ENCODE results near the gene NUMBL. TPM values are rescaled to one million over a fixed set of nuclear protein-coding genes. Genes with fewer than 3 reads are reported as not detected.

The NUMBL gene
- total RNA-seq, 2 experiments from 2014 or later: 6.4 to 7.2 TPM

- H3K36me3 Mint-ChIP-seq: peaks cover 23% of the 10 kb centered on the region
- H3K4me3 Mint-ChIP-seq: no peak overlapping the region
- no peak for ATAC-seq
- peaks cover 7% of the 10 kb centered on the region for H3K4me1 Mint-ChIP-seq
- CTCF ChIA-PET: interaction anchor here (0.8 to 1.2 kb wide), 4 partner anchors 43 to 112 kb away, joined by 3 read pairs; partner anchors contain the start of genes ACTMAP and SNRPA
- no peaks in the 10 kb centered on the region for H3K27me3 Mint-ChIP-seq
- no peaks in the 10 kb centered on the region for H3K9me3 Mint-ChIP-seq (ENCODE audit: low read depth)
- H3K27ac Mint-ChIP-seq: no peak overlapping the region
- no peak for DNase-seq
Observed at GRCh38 chr19:40707615-40708014, 17.2 kb upstream of the NUMBL start.

- no peaks in the 10 kb centered on the region for H3K9me3 Mint-ChIP-seq (ENCODE audit: low read depth)
- ATAC-seq (no peak), DNase-seq (no peak)
- CTCF ChIA-PET: no interaction called here
- H3K4me3 Mint-ChIP-seq: no peak overlapping the region
- H3K4me1 Mint-ChIP-seq: no peaks in the 10 kb centered on the region
- H3K27me3 Mint-ChIP-seq: no peaks in the 10 kb centered on the region
- peaks cover 22% of the 10 kb centered on the region for H3K36me3 Mint-ChIP-seq
- no peak overlapping the region for H3K27ac Mint-ChIP-seq
Observed at GRCh38 chr19:40705950-40706619, 15.6 kb upstream of the NUMBL start.

- no peaks in the 10 kb centered on the region for H3K27me3 Mint-ChIP-seq
- ATAC-seq (no peak), DNase-seq (no peak)
- H3K4me3 Mint-ChIP-seq: no peak overlapping the region
- H3K36me3 Mint-ChIP-seq: peaks cover 20% of the 10 kb centered on the region
- H3K27ac Mint-ChIP-seq: no peak overlapping the region
- H3K9me3 Mint-ChIP-seq (ENCODE audit: low read depth): no peaks in the 10 kb centered on the region
- H3K4me1 Mint-ChIP-seq: no peaks in the 10 kb centered on the region
- CTCF ChIA-PET: no interaction called here
Observed at GRCh38 chr19:40705362-40705651, 14.9 kb upstream of the NUMBL start.

GRCh38 chr19:40704491-40705361 lies 14.3 kb upstream of the NUMBL start:
- Mint-ChIP-seq H3K9me3 (ENCODE audit: low read depth) (no peaks in the 10 kb centered on the region), H3K27ac (no peak overlapping the region), H3K4me3 (no peak overlapping the region), H3K36me3 (peaks cover 20% of the 10 kb centered on the region), H3K4me1 (no peaks in the 10 kb centered on the region), H3K27me3 (no peaks in the 10 kb centered on the region)
- DNase-seq (no peak), ATAC-seq (no peak)
- CTCF ChIA-PET: no interaction called here

- H3K27ac Mint-ChIP-seq: no peak overlapping the region
- ATAC-seq (no peak), DNase-seq (no peak)
- H3K27me3 Mint-ChIP-seq: no peaks in the 10 kb centered on the region
- peaks cover 17% of the 10 kb centered on the region for H3K36me3 Mint-ChIP-seq
- H3K9me3 Mint-ChIP-seq (ENCODE audit: low read depth): no peaks in the 10 kb centered on the region
- H3K4me3 Mint-ChIP-seq: no peak overlapping the region
- CTCF ChIA-PET: interaction anchor here (1.0 kb wide), 1 partner anchor 68 kb away, joined by 4 read pairs; no protein-coding TSS in a partner anchor
- H3K4me1 Mint-ChIP-seq: no peaks in the 10 kb centered on the region
Observed at GRCh38 chr19:40703029-40703755, 12.7 kb upstream of the NUMBL start.

- Mint-ChIP-seq H3K27me3 (no peaks in the 10 kb centered on the region), H3K4me1 (no peaks in the 10 kb centered on the region), H3K36me3 (peaks cover 17% of the 10 kb centered on the region), H3K4me3 (no peak overlapping the region), H3K27ac (no peak overlapping the region), H3K9me3 (ENCODE audit: low read depth) (no peaks in the 10 kb centered on the region)
- no peak for DNase-seq
- CTCF ChIA-PET: interaction anchor here (1.0 kb wide), 1 partner anchor 68 kb away, joined by 4 read pairs; no protein-coding TSS in a partner anchor
- ATAC-seq: no peak
Observed at GRCh38 chr19:40702337-40703012, 12.0 kb upstream of the NUMBL start.

- ATAC-seq (no peak), DNase-seq (no peak)
- Mint-ChIP-seq H3K27ac (no peak overlapping the region), H3K27me3 (no peaks in the 10 kb centered on the region), H3K4me1 (no peaks in the 10 kb centered on the region), H3K9me3 (ENCODE audit: low read depth) (no peaks in the 10 kb centered on the region), H3K36me3 (peaks cover 15% of the 10 kb centered on the region), H3K4me3 (no peak overlapping the region)
- CTCF ChIA-PET: interaction anchor here (1.0 to 1.3 kb wide), 2 partner anchors 11 to 67 kb away, joined by 3 to 4 read pairs; partner anchors contain the start of gene NUMBL
Observed at GRCh38 chr19:40701758-40702157, 11.3 kb upstream of the NUMBL start.

- Mint-ChIP-seq H3K4me1 (no peaks in the 10 kb centered on the region), H3K36me3 (peaks cover 13% of the 10 kb centered on the region), H3K27ac (no peak overlapping the region), H3K9me3 (ENCODE audit: low read depth) (no peaks in the 10 kb centered on the region), H3K4me3 (no peak overlapping the region), H3K27me3 (no peaks in the 10 kb centered on the region)
- DNase-seq (no peak), ATAC-seq (no peak)
- CTCF ChIA-PET: interaction anchor here (1.3 kb wide), 1 partner anchor 37 kb away, joined by 7 read pairs; no protein-coding TSS in a partner anchor
Observed at GRCh38 chr19:40700083-40700482, 9.6 kb upstream of the NUMBL start.

GRCh38 chr19:40697007-40697406 lies 6.6 kb upstream of the NUMBL start:
- DNase-seq: no peak
- Mint-ChIP-seq H3K27ac (no peak overlapping the region), H3K27me3 (no peaks in the 10 kb centered on the region), H3K9me3 (ENCODE audit: low read depth) (no peaks in the 10 kb centered on the region), H3K36me3 (peaks cover 2% of the 10 kb centered on the region), H3K4me3 (no peak overlapping the region), H3K4me1 (no peaks in the 10 kb centered on the region)
- CTCF ChIA-PET: interaction anchor here (1.2 kb wide), 1 partner anchor 62 kb away, joined by 3 read pairs; no protein-coding TSS in a partner anchor
- ATAC-seq: no peak

GRCh38 chr19:40695881-40696280 lies 5.4 kb upstream of the NUMBL start:
- CTCF ChIA-PET: interaction anchor here (1.5 kb wide), 1 partner anchor 33 kb away, joined by 4 read pairs; no protein-coding TSS in a partner anchor
- Mint-ChIP-seq H3K4me1 (no peaks in the 10 kb centered on the region), H3K4me3 (no peak overlapping the region), H3K27me3 (no peaks in the 10 kb centered on the region), H3K36me3 (peaks cover 2% of the 10 kb centered on the region), H3K27ac (no peak overlapping the region), H3K9me3 (ENCODE audit: low read depth) (no peaks in the 10 kb centered on the region)
- DNase-seq (no peak), ATAC-seq (no peak)

- H3K9me3 Mint-ChIP-seq (ENCODE audit: low read depth): no peaks in the 10 kb centered on the region
Observed at GRCh38 chr19:40693896-40694295, 3.4 kb upstream of the NUMBL start.

GRCh38 chr19:40693150-40693788 lies 2.8 kb upstream of the NUMBL start:
- Mint-ChIP-seq H3K4me3 (no peak overlapping the region), H3K4me1 (peaks cover 2% of the 10 kb centered on the region), H3K27me3 (no peaks in the 10 kb centered on the region), H3K27ac (no peak overlapping the region), H3K9me3 (ENCODE audit: low read depth) (no peaks in the 10 kb centered on the region), H3K36me3 (no peaks in the 10 kb centered on the region)
- DNase-seq (no peak), ATAC-seq (no peak)
- CTCF ChIA-PET: interaction anchor here (1.4 kb wide), 1 partner anchor 30 kb away, joined by 3 read pairs; no protein-coding TSS in a partner anchor

More at GRCh38 chr19:40693896-40694295, 3.4 kb upstream of the NUMBL start:
- ATAC-seq (no peak), DNase-seq (no peak)
- CTCF ChIA-PET: interaction anchor here (1.4 kb wide), 1 partner anchor 31 kb away, joined by 3 read pairs; no protein-coding TSS in a partner anchor
- Mint-ChIP-seq H3K4me3 (no peak overlapping the region), H3K27me3 (no peaks in the 10 kb centered on the region), H3K4me1 (peaks cover 2% of the 10 kb centered on the region), H3K27ac (no peak overlapping the region), H3K36me3 (peaks cover 2% of the 10 kb centered on the region)
